GM12865 (cell line): ENCODE data around the gene MEX3D.

ENCODE experiments used
- DNase-seq: peaks from one replicate; pipeline ENCODE4 v3.0.0; 2010; ENCODE audit warnings: low read depth
- H3K4me3 ChIP-seq: 2 replicates; pipeline ENCODE4 v1.5.1; 2011; ENCODE audit warnings: mild to moderate bottlenecking, low read depth, low read length, control low read depth
- CTCF ChIP-seq: IDR thresholded peaks from 2 replicates; pipeline ENCODE4 v1.5.1; 2011; ENCODE audit warnings: low read length, control low read depth, low read depth, inconsistent platforms; ENCODE audit not compliant: insufficient read depth; ENCODE audit errors: missing control alignments

Gene MEX3D

GRCh38 chr19:1528596-1529429 lies 39.3 kb downstream of the MEX3D start:
- H3K4me3 ChIP-seq = no peak overlapping the region
- no peak for DNase-seq
- TF ChIP-seq CTCF = no peak

- TF ChIP-seq CTCF = no peak
- DNase-seq = no peak
- H3K4me3 ChIP-seq = no peak overlapping the region
Observed at GRCh38 chr19:1527650-1528309, 40.3 kb downstream of the MEX3D start.

- no peak overlapping the region for H3K4me3 ChIP-seq
- DNase-seq = no peak
- TF ChIP-seq CTCF = no peak
Observed at GRCh38 chr19:1526979-1527649, 41.0 kb downstream of the MEX3D start.

GRCh38 chr19:1526066-1526778 lies 41.9 kb downstream of the MEX3D start:
- TF ChIP-seq CTCF = no peak
- no peak for DNase-seq
- H3K4me3 ChIP-seq = no peak overlapping the region

GRCh38 chr19:1525343-1525742 lies 42.8 kb downstream of the MEX3D start:
- DNase-seq = no peak
- TF ChIP-seq CTCF = no peak
- no peak overlapping the region for H3K4me3 ChIP-seq

- no peak for DNase-seq
- H3K4me3 ChIP-seq = no peak overlapping the region
- no peak for TF ChIP-seq CTCF
Observed at GRCh38 chr19:1524972-1525325, 43.2 kb downstream of the MEX3D start.
